ENCODE data around the gene MAGOH. TPM values are rescaled to one million over a fixed set of nuclear protein-coding genes. Genes with fewer than 3 reads are reported as not detected.

Gene MAGOH
- polyA plus RNA-seq, 1 donor from 2014 or later, result 53.3 TPM

DNA sequence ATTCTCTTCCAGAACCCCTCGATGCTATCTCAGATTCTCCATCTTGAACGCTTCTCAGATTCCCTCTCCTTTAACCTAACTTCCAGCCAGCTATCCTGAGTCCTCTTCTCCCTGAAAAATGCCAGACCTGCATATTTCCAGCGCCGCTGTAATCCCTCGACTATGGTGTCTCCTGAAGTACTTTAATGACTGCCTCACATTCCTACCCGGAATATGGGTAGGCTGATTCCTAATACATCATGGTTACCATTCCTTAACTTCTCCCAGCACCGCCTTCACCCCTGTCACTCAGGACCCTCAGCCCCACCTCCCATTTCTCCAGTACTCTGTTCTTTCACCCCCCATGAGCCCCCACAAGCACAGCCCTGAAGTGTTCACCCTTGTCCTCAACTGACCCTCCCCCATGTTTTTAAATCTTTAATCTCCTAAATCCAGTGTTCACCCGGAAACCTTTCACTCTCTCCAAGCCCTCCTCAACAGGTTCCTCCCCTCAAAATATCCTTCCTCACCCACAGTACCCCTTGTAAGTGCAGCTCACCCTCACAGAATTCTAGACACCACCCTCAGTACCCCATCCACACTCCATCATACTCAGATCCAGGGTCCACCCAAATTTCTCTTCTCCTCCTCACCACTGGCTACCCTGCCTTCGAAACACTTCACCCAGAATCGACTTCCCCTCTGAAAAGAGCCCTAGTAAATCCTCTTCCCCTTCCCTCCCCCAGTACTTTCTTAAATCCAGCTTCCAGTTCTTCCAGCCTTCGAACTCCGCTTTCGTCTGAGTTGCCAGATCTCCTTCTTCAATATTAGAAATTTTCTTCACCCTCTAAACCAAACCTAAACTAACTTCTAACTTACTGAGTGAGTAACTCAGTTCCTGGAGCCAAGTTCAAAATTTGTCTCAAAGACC lies 40.8 kb downstream of the MAGOH start:
- H4K20me1 ChIP-seq (ENCODE audit: insufficient read depth), result no peaks in the 10 kb centered on the region
- no peaks in the 10 kb centered on the region for H3K9me2 ChIP-seq (ENCODE audit: insufficient read depth, low read length)
- H3K27me3 ChIP-seq (ENCODE audit: insufficient read depth, low read depth, low read length), result no peaks in the 10 kb centered on the region
- H3K27ac ChIP-seq (ENCODE audit: low read length), result peak overlapping the region; percentile 21
- peak overlapping the region; percentile 70 for H2AFZ ChIP-seq (ENCODE audit: low read depth, low read length)
- H3K36me3 ChIP-seq (ENCODE audit: insufficient read depth, low read length), result no peaks in the 10 kb centered on the region
- no peaks in the 10 kb centered on the region for H3K79me2 ChIP-seq (replicated peaks; ENCODE audit: insufficient read depth, low read length)
- H3K9me3 ChIP-seq (ENCODE audit: low read length), result no peaks in the 10 kb centered on the region
- TF ChIP-seq POLR2AphosphoS5 (IDR thresholded peaks at IDR 0.05), result no peak
- H3K9ac ChIP-seq (ENCODE audit: low read length), result peak overlapping the region; percentile 76
- peak overlapping the region; percentile 79 for H3K4me3 ChIP-seq (ENCODE audit: low read length)
- H3K4me2 ChIP-seq (ENCODE audit: low read length), result peak overlapping the region; percentile 77
- H3F3A ChIP-seq (ENCODE audit: insufficient read depth, low read length, poor library complexity, severe bottlenecking), result no peaks in the 10 kb centered on the region

DNA sequence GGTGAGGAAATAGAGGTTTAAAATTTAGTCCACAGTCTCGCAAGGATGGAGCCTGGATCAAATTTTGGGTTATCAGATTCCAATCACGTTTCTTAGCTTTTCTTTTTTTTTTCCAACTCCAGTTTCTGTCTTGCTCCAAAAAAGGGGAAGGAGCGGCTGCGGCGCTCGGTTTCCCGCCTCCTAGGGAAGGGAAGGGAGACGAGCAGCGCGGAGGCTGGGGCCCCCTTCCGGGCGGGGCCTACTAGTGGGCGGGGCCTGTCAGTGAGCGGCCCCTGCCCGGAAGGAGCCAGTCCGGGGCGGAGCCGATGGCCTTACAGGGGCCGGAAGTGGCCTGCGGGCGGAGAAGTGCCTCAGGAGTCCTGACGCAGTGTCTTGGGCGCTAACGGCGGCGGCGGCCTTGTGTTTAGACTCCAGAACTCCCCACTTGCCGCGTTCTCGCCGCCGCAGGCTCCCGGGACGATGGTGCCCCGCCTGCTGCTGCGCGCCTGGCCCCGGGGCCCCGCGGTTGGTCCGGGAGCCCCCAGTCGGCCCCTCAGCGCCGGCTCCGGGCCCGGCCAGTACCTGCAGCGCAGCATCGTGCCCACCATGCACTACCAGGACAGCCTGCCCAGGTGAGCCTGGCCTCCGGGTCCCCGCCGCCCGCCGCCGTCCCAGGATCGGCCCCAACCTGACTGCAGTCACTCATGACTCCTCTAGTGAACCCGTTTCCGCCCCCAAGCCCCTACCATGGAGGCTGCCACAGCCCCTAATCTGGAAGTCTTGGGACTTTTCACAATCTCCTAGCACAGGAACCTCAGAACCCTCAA lies 41.6 kb downstream of the MAGOH start, which contains the start of gene CPT2:
Gene CPT2, plus strand, starts transcription at position 340 of the 806 bp plus-strand sequence. Its CDS starts 120 bp downstream, at position 460.
- H3K36me3 ChIP-seq (ENCODE audit: insufficient read depth, low read length), result no peaks in the 10 kb centered on the region
- no peaks in the 10 kb centered on the region for H3K79me2 ChIP-seq (replicated peaks; ENCODE audit: insufficient read depth, low read length)
- no peaks in the 10 kb centered on the region for H3F3A ChIP-seq (ENCODE audit: insufficient read depth, low read length, poor library complexity, severe bottlenecking)
- peak; percentile 84 for TF ChIP-seq POLR2AphosphoS5 (IDR thresholded peaks at IDR 0.05)
- TF ChIP-seq EZH2 (IDR thresholded peaks at IDR 0.05; ENCODE audit: borderline replicate concordance, insufficient read depth, low read length, poor library complexity, severe bottlenecking), result no peak
- peak; percentile 8 for TF ChIP-seq SMC3 (conservative IDR thresholded peaks at IDR 0.05; ENCODE audit: poor library complexity)
- TF ChIP-seq, protein P1, sequence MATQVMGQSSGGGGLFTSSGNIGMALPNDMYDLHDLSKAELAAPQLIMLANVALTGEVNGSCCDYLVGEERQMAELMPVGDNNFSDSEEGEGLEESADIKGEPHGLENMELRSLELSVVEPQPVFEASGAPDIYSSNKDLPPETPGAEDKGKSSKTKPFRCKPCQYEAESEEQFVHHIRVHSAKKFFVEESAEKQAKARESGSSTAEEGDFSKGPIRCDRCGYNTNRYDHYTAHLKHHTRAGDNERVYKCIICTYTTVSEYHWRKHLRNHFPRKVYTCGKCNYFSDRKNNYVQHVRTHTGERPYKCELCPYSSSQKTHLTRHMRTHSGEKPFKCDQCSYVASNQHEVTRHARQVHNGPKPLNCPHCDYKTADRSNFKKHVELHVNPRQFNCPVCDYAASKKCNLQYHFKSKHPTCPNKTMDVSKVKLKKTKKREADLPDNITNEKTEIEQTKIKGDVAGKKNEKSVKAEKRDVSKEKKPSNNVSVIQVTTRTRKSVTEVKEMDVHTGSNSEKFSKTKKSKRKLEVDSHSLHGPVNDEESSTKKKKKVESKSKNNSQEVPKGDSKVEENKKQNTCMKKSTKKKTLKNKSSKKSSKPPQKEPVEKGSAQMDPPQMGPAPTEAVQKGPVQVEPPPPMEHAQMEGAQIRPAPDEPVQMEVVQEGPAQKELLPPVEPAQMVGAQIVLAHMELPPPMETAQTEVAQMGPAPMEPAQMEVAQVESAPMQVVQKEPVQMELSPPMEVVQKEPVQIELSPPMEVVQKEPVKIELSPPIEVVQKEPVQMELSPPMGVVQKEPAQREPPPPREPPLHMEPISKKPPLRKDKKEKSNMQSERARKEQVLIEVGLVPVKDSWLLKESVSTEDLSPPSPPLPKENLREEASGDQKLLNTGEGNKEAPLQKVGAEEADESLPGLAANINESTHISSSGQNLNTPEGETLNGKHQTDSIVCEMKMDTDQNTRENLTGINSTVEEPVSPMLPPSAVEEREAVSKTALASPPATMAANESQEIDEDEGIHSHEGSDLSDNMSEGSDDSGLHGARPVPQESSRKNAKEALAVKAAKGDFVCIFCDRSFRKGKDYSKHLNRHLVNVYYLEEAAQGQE (IDR thresholded peaks at IDR 0.05; ENCODE audit: borderline replicate concordance), result peak; percentile 38
- no peak for TF ChIP-seq RAD21 (conservative IDR thresholded peaks at IDR 0.05)
- peak; percentile 48 for TF ChIP-seq TAF1 (IDR thresholded peaks at IDR 0.05; ENCODE audit: low read depth)
- TF ChIP-seq EP300 (conservative IDR thresholded peaks at IDR 0.05; ENCODE audit: poor library complexity, severe bottlenecking), result no peak
- H3K9me3 ChIP-seq (ENCODE audit: low read length), result no peaks in the 10 kb centered on the region
- H3K4me3 ChIP-seq (ENCODE audit: low read length), result peak within 1 kb of the TSS; percentile 79
- H4K20me1 ChIP-seq (ENCODE audit: insufficient read depth), result no peaks in the 10 kb centered on the region
- H3K27ac ChIP-seq (ENCODE audit: low read length), result peak within 1 kb of the TSS; percentile 21
- H2AFZ ChIP-seq (ENCODE audit: low read depth, low read length), result peak within 1 kb of the TSS; percentile 70
- H3K9me2 ChIP-seq (ENCODE audit: insufficient read depth, low read length), result no peaks in the 10 kb centered on the region
- H3K9ac ChIP-seq (ENCODE audit: low read length), result peak within 1 kb of the TSS; percentile 76
- peak within 1 kb of the TSS; percentile 77 for H3K4me2 ChIP-seq (ENCODE audit: low read length)
- no peaks in the 10 kb centered on the region for H3K27me3 ChIP-seq (ENCODE audit: insufficient read depth, low read depth, low read length)

GRCh38 chr1:53196017-53196484 lies 42.3 kb downstream of the MAGOH start:
- Histone ChIP-seq H3K27me3 (ENCODE audit: insufficient read depth, low read depth, low read length) (no peaks in the 10 kb centered on the region), H3K9me2 (ENCODE audit: insufficient read depth, low read length) (no peaks in the 10 kb centered on the region), H3F3A (ENCODE audit: insufficient read depth, low read length, poor library complexity, severe bottlenecking) (no peaks in the 10 kb centered on the region), H2AFZ (ENCODE audit: low read depth, low read length) (peak overlapping the region; percentile 70), H3K79me2 (replicated peaks; ENCODE audit: insufficient read depth, low read length) (no peaks in the 10 kb centered on the region), H3K9me3 (ENCODE audit: low read length) (no peaks in the 10 kb centered on the region), H3K4me3 (ENCODE audit: low read length) (peak overlapping the region; percentile 79), H3K27ac (ENCODE audit: low read length) (no peak overlapping the region), H4K20me1 (ENCODE audit: insufficient read depth) (no peaks in the 10 kb centered on the region), H3K36me3 (ENCODE audit: insufficient read depth, low read length) (no peaks in the 10 kb centered on the region), H3K4me2 (ENCODE audit: low read length) (peak overlapping the region; percentile 32), H3K9ac (ENCODE audit: low read length) (peak overlapping the region; percentile 76)
- TF ChIP-seq POLR2AphosphoS5 (IDR thresholded peaks at IDR 0.05), result no peak
- no peak for TF ChIP-seq CTCF (IDR thresholded peaks at IDR 0.05; ENCODE audit: poor library complexity, severe bottlenecking)
- TF ChIP-seq TAF1 (IDR thresholded peaks at IDR 0.05; ENCODE audit: low read depth), result no peak
- TF ChIP-seq EP300 (conservative IDR thresholded peaks at IDR 0.05; ENCODE audit: poor library complexity, severe bottlenecking), result no peak
- TF ChIP-seq SMC3 (conservative IDR thresholded peaks at IDR 0.05; ENCODE audit: poor library complexity), result no peak
- TF ChIP-seq, protein P1 (IDR thresholded peaks at IDR 0.05; ENCODE audit: borderline replicate concordance), result no peak
- TF ChIP-seq MXI1 (conservative IDR thresholded peaks at IDR 0.05; ENCODE audit: poor library complexity, severe bottlenecking), result no peak
- no peak for TF ChIP-seq EZH2 (IDR thresholded peaks at IDR 0.05; ENCODE audit: borderline replicate concordance, insufficient read depth, low read length, poor library complexity, severe bottlenecking)
- TF ChIP-seq RAD21 (conservative IDR thresholded peaks at IDR 0.05), result no peak
